Measurements from ENCODE around the gene TERF2IP.
A peak's percentile ranks its signal among the peaks of the same experiment; 100 is the strongest.

Gene TERF2IP

GRCh38 chr16:75644240-75645012 lies 3.1 kb upstream of the TERF2IP start:
- no peak for DNase-seq

GRCh38 chr16:75647112-75647491 lies 471 bp upstream of the TERF2IP start:
- DNase-seq = no peak

GRCh38 chr16:75648265-75649076 lies 898 bp downstream of the TERF2IP start:
- DNase-seq = peak; percentile 64 to 73

GRCh38 chr16:75653922-75654321 lies 6.3 kb downstream of the TERF2IP start:
- no peak for DNase-seq

- no peak for DNase-seq
These were observed 10.6 kb downstream of the TERF2IP start for GRCh38 chr16:75658175-75658574.

- DNase-seq = no peak
These were observed 12.7 kb downstream of the TERF2IP start for GRCh38 chr16:75660321-75660720.

- no peak for DNase-seq
These were observed 13.2 kb downstream of the TERF2IP start for GRCh38 chr16:75660726-75661302.

GRCh38 chr16:75667503-75667902 lies 19.9 kb downstream of the TERF2IP start:
- no peak for DNase-seq

GRCh38 chr16:75676909-75677308 lies 29.3 kb downstream of the TERF2IP start, which contains the start of gene CPHXL2:
TSS of gene CPHXL2 (minus strand) at chr16:75677009. CDS start at chr16:75676999, 10 bp downstream.
- no peak for DNase-seq

GRCh38 chr16:75679366-75679765 lies 31.8 kb downstream of the TERF2IP start:
- DNase-seq = no peak

- no peak for DNase-seq
These were observed 34.7 kb downstream of the TERF2IP start for GRCh38 chr16:75682308-75682707.

- no peak for DNase-seq
These were observed 39.8 kb downstream of the TERF2IP start for GRCh38 chr16:75687361-75687760.

- DNase-seq = peak in 1 of 2 experiments; percentile 6
These were observed 48.1 kb downstream of the TERF2IP start for GRCh38 chr16:75695708-75696107.

- DNase-seq = no peak
These were observed 50.0 kb downstream of the TERF2IP start for GRCh38 chr16:75697571-75697970.

- no peak for DNase-seq
These were observed 53.8 kb downstream of the TERF2IP start, which contains the start of gene DUXB for GRCh38 chr16:75701361-75701760. TSS of gene DUXB (minus strand) at chr16:75701461. CDS start at chr16:75701418, 43 bp downstream.

GRCh38 chr16:75702242-75702641 lies 54.7 kb downstream of the TERF2IP start:
- DNase-seq = no peak

- no peak for DNase-seq
These were observed 55.7 kb downstream of the TERF2IP start for GRCh38 chr16:75703306-75703705.

Measured in SHP77 (cell line).